ENCODE measurements around the gene CEP170B.

DNA sequence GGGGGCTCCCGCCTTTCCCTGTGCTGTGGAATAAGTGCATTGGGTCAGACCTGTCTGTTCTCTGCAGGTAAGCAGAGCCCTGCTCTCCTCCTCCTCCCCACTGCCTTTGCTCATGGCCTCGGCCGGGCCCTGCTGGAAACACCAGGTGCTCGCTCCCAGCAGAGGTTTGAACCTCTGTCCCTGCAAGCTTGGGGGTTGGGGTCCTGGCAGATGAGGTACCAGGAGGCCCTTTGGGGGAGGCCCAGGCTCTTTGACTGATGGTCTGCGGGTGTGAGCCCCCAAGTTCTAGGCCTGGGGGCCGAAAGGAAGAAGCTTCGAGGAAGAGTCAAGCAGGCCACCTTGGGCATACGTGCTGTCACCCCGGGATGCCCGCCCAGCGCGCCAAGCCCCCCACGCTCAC lies 22.1 kb upstream of the CEP170B start:
- TF ChIP-seq, protein P1, sequence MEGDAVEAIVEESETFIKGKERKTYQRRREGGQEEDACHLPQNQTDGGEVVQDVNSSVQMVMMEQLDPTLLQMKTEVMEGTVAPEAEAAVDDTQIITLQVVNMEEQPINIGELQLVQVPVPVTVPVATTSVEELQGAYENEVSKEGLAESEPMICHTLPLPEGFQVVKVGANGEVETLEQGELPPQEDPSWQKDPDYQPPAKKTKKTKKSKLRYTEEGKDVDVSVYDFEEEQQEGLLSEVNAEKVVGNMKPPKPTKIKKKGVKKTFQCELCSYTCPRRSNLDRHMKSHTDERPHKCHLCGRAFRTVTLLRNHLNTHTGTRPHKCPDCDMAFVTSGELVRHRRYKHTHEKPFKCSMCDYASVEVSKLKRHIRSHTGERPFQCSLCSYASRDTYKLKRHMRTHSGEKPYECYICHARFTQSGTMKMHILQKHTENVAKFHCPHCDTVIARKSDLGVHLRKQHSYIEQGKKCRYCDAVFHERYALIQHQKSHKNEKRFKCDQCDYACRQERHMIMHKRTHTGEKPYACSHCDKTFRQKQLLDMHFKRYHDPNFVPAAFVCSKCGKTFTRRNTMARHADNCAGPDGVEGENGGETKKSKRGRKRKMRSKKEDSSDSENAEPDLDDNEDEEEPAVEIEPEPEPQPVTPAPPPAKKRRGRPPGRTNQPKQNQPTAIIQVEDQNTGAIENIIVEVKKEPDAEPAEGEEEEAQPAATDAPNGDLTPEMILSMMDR (IDR thresholded peaks at IDR 0.05), result no peak
- no peak for TF ChIP-seq POLR2A (IDR thresholded peaks at IDR 0.05)

All from uterus (tissue), 2 donors.